Stimulated activated naive CD8-positive, alpha-beta T cell treated with anti-CD3 and anti-CD28 coated beads, Interleukin-15, amount 100 ng/mL, for 72 hours (primary cell): Measurements from ENCODE around the gene GPR65.

Experiments
- ATAC-seq: fragments of 150-1000 bp; cut with Tn5 transposase; 2 replicates; pipeline ENCODE4 v1.10.0; 2021; ENCODE audit warnings: mild to moderate bottlenecking, moderate library complexity
- DNase-seq, 2 donors: peaks; one replicate each; pipeline ENCODE4 v3.0.0; 2021 to 2022
- H3K27ac Mint-ChIP-seq, 2 donors: one replicate each; pipeline ENCODE4 v1.8.0; 2022; ENCODE audit warnings: mild to moderate bottlenecking in 2 of 2, mixed read lengths in 2 of 2, moderate library complexity in 2 of 2
- H3K27me3 Mint-ChIP-seq: one replicate; pipeline ENCODE4 v1.8.0; 2022; ENCODE audit warnings: mixed read lengths
- H3K4me1 Mint-ChIP-seq: one replicate; pipeline ENCODE4 v1.8.0; 2022; ENCODE audit warnings: mild to moderate bottlenecking, mixed read lengths
- H3K4me3 Mint-ChIP-seq, 2 donors: one replicate each; pipeline ENCODE4 v1.8.0; 2022; ENCODE audit warnings: mild to moderate bottlenecking in 2 of 2, mixed read lengths in 2 of 2, moderate library complexity in 1 of 2
- H3K9me3 Mint-ChIP-seq, 2 donors: one replicate each; pipeline ENCODE4 v1.8.0; 2022; ENCODE audit warnings: mixed read lengths in 2 of 2

Gene GPR65

DNA sequence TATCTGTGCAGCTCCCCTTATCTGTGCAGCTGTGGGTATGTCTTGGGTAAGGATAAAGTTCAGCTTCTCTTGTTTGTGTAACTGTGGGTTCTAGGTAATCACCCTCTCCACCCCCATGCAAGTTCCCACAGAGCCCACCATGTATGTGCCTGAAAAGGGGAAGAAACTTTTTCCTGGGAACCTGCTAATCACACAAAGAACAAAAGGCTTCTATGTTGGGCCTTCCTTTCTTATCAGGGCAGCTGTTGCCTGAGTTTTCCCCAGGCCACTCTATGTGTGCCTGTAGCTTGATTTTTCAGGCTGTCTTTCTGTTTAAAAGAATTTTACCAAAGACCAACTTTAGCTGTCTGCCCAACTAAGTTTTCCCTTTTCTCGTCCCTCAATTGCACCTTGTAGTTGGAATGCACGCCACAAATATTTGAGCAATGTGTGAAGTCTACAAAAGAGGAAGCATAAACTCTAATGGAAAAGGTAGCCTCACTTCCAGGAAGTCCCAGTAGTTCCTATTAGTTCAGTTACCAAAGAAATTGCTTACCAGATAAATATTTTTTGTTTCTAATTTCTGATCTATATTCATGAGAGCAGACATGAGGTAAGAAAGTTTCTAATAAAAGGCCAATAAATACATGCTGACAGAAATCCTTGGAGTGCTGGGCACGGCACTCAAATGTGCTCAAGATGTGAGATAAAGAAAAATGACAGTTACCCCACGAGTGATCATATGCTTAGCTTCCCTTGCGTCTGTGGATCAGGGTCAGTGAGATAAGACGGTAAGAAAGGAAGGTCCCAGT is 9.2 kb upstream of the GPR65 start:
- Mint-ChIP-seq H3K9me3 (peaks cover 0 to 3% of the 10 kb centered on the region in 2 donors), H3K4me3 (peak overlapping the region; percentile 5 to 93), H3K27me3 (no peaks in the 10 kb centered on the region), H3K27ac (peak overlapping the region; percentile 98 to 99), H3K4me1 (peaks cover 73% of the 10 kb centered on the region)
- peak in 1 of 2 donors; percentile 23 for DNase-seq
- peak; percentile 22 for ATAC-seq

DNA sequence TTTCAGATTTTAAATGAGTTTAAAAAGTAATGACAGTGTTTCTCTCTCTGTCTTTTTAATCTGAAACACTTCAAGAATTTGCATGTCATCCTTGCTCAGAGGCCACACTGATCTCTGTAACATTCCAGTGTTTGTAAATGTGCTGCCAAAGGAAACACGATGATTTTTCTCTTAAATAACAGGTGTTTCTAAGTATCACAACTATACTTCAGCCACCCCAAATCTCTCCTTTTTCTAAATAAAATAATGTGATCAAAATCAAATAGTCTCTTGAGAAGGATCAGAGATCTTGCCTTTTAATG is 8.7 kb upstream of the GPR65 start:
- Mint-ChIP-seq H3K4me3 (peak overlapping the region in 1 of 2 donors; percentile 18), H3K4me1 (peaks cover 73% of the 10 kb centered on the region), H3K27ac (peak overlapping the region; percentile 98 to 99), H3K9me3 (peaks cover 0 to 6% of the 10 kb centered on the region in 2 donors), H3K27me3 (no peaks in the 10 kb centered on the region)
- ATAC-seq (no peak), DNase-seq (no peak)

DNA sequence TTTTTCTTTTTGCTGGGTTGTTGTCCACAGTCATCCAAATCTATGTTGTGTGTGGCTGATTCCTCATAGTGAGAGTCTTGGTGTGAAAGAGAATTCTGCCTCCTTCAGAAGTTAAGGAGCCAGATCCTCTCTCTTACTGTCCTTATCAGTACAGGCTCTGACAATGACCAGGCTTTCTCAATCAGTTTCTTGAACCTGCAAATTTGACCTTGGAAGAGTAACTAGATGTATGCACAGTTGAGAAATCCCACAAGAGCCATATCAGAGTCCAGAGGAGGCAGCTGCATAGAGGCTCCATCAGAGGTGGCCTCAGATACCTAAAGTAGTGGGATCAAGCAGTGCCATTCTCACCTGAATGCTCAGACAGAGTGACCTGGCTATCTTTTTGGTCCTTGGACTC is 6.5 kb upstream of the GPR65 start:
- ATAC-seq (no peak), DNase-seq (no peak)
- Mint-ChIP-seq H3K27ac (no peak overlapping the region), H3K4me1 (peaks cover 81% of the 10 kb centered on the region), H3K4me3 (no peak overlapping the region), H3K9me3 (peaks cover 0 to 6% of the 10 kb centered on the region in 2 donors), H3K27me3 (no peaks in the 10 kb centered on the region)

GRCh38 chr14:87999277-87999676 is 5.7 kb upstream of the GPR65 start:
- Mint-ChIP-seq H3K9me3 (peaks cover 0 to 6% of the 10 kb centered on the region in 2 donors), H3K4me1 (peaks cover 80% of the 10 kb centered on the region), H3K27ac (no peak overlapping the region)

DNA sequence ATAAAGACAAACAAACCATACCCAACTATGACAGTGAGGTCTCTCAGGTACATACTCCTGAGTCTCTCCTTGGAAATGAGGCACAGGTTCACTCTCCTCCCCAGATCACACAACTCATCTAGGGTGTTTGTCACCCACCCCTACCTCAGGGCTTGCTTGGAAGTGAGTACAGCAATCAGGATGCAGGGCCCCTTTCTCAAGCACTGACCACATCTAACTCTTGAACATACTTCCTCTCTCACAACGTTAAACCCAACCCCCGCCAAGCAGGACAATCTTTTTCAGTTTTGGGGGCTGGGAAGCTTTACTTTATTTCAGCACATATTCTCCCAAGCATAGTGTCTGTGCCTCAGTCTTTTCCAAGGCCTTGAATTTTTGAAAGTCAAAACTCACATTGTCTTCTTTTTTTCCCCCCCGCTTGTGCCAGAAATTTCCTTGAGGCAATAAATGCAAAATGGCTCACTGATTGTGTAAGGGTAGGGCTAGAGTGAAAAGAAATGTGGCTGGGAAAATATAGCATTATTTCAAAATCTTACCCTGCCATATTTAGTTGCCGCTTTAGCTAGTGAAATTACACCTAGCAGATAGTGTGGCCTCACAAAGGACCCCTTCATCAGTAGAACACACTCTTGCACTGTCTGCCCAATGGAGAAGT is 2.4 kb upstream of the GPR65 start:
- H3K4me3 Mint-ChIP-seq, result peak overlapping the region; percentile 73 to 74
- H3K27me3 Mint-ChIP-seq, result no peaks in the 10 kb centered on the region
- peak overlapping the region; percentile 89 to 96 for H3K27ac Mint-ChIP-seq
- peaks cover 62% of the 10 kb centered on the region for H3K4me1 Mint-ChIP-seq
- H3K9me3 Mint-ChIP-seq, result peaks cover 0 to 6% of the 10 kb centered on the region in 2 donors
- ATAC-seq, result peak; percentile 64
- DNase-seq, result peak in 1 of 2 donors; percentile 61

More at GRCh38 chr14:87999277-87999676, 5.7 kb upstream of the GPR65 start:
- ATAC-seq (no peak), DNase-seq (no peak)
- Mint-ChIP-seq H3K4me3 (no peak overlapping the region), H3K27me3 (no peaks in the 10 kb centered on the region)

DNA sequence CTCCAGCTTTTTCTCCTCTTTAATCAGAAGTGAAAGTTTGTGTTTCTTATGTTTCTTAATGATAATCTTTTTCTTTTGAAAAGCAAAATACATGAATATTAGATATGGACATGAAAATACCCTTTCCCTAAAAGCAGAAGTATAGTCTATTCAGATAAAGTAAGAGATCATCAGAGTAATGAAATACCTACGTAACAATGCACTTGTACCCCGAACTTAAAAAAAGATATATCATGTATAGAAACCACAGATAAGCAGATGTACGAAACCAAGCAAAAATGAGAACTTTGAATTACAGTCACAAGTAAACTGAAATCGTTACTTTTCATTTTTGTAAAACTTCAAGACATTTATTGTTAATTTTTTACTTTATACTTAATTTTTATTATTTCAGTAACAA is 1.5 kb upstream of the GPR65 start:
- Mint-ChIP-seq H3K4me1 (peaks cover 68% of the 10 kb centered on the region), H3K4me3 (peak overlapping the region; percentile 73 to 74), H3K27ac (peak overlapping the region in 1 of 2 donors; percentile 84), H3K27me3 (no peaks in the 10 kb centered on the region), H3K9me3 (peaks cover 0 to 6% of the 10 kb centered on the region in 2 donors)
- ATAC-seq (no peak), DNase-seq (no peak)

- ATAC-seq, result no peak
- H3K4me1 Mint-ChIP-seq, result peaks cover 68% of the 10 kb centered on the region
- DNase-seq, result no peak
- peak overlapping the region; percentile 71 to 99 for H3K27ac Mint-ChIP-seq
- peaks cover 0 to 6% of the 10 kb centered on the region in 2 donors for H3K9me3 Mint-ChIP-seq
- no peaks in the 10 kb centered on the region for H3K27me3 Mint-ChIP-seq
- peak overlapping the region; percentile 74 to 96 for H3K4me3 Mint-ChIP-seq
Measured at GRCh38 chr14:88004506-88005036, 364 bp upstream of the GPR65 start.

DNA sequence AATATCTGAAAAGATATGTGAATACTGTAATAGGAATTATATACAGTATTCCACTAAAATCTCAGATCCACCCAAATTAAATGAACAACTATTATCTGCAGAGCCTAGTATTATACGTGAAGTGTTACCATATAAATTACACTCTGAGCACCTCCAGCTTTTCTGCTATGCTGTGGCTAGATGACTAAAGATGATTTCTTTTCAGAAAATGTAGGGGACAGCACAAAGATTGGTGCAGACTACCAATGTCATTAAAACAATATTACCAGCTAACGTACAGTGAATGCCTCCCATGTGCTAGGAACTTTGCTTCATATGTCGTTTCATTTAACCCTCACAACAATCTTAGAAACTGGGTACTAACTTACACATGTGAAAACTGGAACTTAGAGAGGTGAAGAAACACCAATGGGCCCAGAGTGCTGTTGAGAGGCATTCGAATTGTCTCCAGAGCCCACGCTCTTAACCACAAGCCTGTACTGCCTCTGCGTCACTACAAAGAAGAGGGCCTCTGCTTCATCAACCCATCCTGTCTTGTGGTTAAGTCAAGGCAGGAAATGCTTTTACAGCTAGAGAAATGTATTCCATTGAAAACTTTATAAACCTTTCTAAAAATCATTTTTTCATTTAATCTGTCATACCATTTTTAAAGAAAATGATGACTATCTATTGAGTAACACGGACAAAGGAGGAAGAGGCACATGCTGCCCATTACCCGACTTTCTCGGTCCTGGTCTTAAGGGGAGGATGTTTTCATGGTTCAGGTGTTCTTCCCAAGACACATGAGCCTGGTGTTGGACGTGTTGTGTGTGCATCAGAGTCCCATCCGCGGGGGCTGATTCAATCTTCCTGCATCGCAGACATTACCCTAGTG is 1.3 kb downstream of the GPR65 start:
- H3K27me3 Mint-ChIP-seq, result no peaks in the 10 kb centered on the region
- peak; percentile 64 to 83 for DNase-seq
- peak overlapping the region; percentile 87 to 96 for H3K4me3 Mint-ChIP-seq
- no peaks in the 10 kb centered on the region for H3K9me3 Mint-ChIP-seq
- H3K4me1 Mint-ChIP-seq, result peaks cover 72% of the 10 kb centered on the region
- ATAC-seq, result peak; percentile 96
- H3K27ac Mint-ChIP-seq, result peak overlapping the region; percentile 92 to 95

DNA sequence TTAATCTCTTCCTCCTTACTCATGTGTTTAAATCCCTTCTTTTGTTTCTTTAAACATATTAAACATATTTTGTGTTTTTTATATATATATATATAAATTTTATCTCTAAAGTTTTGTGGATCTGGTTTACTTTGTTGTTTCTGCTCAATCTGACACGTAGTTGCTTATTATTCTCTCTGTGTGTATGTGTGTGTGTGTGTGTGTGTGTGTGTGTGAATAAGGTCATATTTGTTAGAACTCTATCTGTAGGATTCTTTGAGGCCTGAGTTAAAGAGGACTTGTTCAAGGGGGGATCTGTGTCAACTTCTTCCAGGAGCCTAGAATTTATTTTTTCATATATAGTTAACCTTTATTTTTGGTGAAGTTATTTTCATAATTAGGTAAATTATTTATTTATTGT is 2.7 kb downstream of the GPR65 start:
- Mint-ChIP-seq H3K4me3 (peak overlapping the region; percentile 79 to 96), H3K27me3 (no peaks in the 10 kb centered on the region), H3K27ac (peak overlapping the region; percentile 48 to 97), H3K4me1 (peaks cover 72% of the 10 kb centered on the region), H3K9me3 (no peaks in the 10 kb centered on the region)
- ATAC-seq (no peak), DNase-seq (no peak)

GRCh38 chr14:88008039-88008742 is 3.3 kb downstream of the GPR65 start:
- H3K27me3 Mint-ChIP-seq, result no peaks in the 10 kb centered on the region
- peak overlapping the region; percentile 12 to 57 for H3K27ac Mint-ChIP-seq
- H3K9me3 Mint-ChIP-seq, result no peaks in the 10 kb centered on the region
- H3K4me3 Mint-ChIP-seq, result peak overlapping the region; percentile 72 to 96
- no peak for ATAC-seq
- H3K4me1 Mint-ChIP-seq, result peaks cover 69% of the 10 kb centered on the region
- DNase-seq, result no peak

- H3K4me1 Mint-ChIP-seq, result peaks cover 65% of the 10 kb centered on the region
- ATAC-seq (no peak), DNase-seq (no peak)
- no peaks in the 10 kb centered on the region for H3K9me3 Mint-ChIP-seq
- H3K27me3 Mint-ChIP-seq, result no peaks in the 10 kb centered on the region
- peak overlapping the region in 1 of 2 donors; percentile 87 for H3K27ac Mint-ChIP-seq
- peak overlapping the region; percentile 72 to 96 for H3K4me3 Mint-ChIP-seq
Measured at GRCh38 chr14:88009486-88009885, 4.6 kb downstream of the GPR65 start.

GRCh38 chr14:88010331-88010730 is 5.4 kb downstream of the GPR65 start:
- peak overlapping the region; percentile 37 to 96 for H3K4me3 Mint-ChIP-seq
- no peaks in the 10 kb centered on the region for H3K27me3 Mint-ChIP-seq
- ATAC-seq, result no peak
- peak overlapping the region in 1 of 2 donors; percentile 44 for H3K27ac Mint-ChIP-seq
- peaks cover 62% of the 10 kb centered on the region for H3K4me1 Mint-ChIP-seq
- no peaks in the 10 kb centered on the region for H3K9me3 Mint-ChIP-seq
- DNase-seq, result no peak

DNA sequence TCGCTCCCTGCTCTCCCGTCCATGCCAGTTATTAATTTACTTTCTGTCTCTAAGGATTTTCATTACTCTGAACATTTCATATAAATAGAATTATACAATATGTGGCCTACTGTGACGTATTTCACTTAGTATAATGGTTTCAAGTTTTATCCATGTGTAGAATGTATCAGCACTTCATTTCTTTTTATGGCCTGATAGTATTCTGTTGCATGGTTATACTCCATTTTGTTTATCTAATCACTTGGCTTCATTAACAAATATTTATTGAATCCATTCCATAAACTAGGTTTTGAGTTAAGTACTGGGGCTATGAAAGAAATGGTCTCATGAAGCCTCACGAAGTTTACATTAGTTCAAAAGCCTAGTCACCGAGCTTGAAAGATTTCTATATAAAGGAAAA is 7.6 kb downstream of the GPR65 start:
- no peaks in the 10 kb centered on the region for H3K27me3 Mint-ChIP-seq
- no peaks in the 10 kb centered on the region for H3K9me3 Mint-ChIP-seq
- ATAC-seq (no peak), DNase-seq (no peak)
- H3K4me1 Mint-ChIP-seq, result peaks cover 77% of the 10 kb centered on the region
- peak overlapping the region in 1 of 2 donors; percentile 61 for H3K27ac Mint-ChIP-seq
- H3K4me3 Mint-ChIP-seq, result peak overlapping the region in 1 of 2 donors; percentile 59

GRCh38 chr14:88013750-88014349 is 8.9 kb downstream of the GPR65 start:
- H3K4me1 Mint-ChIP-seq, result peaks cover 75% of the 10 kb centered on the region
- DNase-seq (no peak), ATAC-seq (peak; percentile 68)
- no peaks in the 10 kb centered on the region for H3K27me3 Mint-ChIP-seq
- H3K9me3 Mint-ChIP-seq, result no peaks in the 10 kb centered on the region
- peak overlapping the region in 1 of 2 donors; percentile 67 for H3K4me3 Mint-ChIP-seq
- H3K27ac Mint-ChIP-seq, result no peak overlapping the region
